Inferior parietal cortex (tissue), 1 donor: ENCODE data around the gene PLA2G7.
"Not testable (repeated sequence)": the region's sequence is repeated elsewhere in the genome, so short reads cannot be mapped to it uniquely, and the experiment has no call there.

ENCODE experiments used
- DNase-seq: peaks from one replicate; pipeline ENCODE4 v3.0.0-alpha.2; 2016; ENCODE audit errors: extremely low spot score

The PLA2G7 gene

DNA sequence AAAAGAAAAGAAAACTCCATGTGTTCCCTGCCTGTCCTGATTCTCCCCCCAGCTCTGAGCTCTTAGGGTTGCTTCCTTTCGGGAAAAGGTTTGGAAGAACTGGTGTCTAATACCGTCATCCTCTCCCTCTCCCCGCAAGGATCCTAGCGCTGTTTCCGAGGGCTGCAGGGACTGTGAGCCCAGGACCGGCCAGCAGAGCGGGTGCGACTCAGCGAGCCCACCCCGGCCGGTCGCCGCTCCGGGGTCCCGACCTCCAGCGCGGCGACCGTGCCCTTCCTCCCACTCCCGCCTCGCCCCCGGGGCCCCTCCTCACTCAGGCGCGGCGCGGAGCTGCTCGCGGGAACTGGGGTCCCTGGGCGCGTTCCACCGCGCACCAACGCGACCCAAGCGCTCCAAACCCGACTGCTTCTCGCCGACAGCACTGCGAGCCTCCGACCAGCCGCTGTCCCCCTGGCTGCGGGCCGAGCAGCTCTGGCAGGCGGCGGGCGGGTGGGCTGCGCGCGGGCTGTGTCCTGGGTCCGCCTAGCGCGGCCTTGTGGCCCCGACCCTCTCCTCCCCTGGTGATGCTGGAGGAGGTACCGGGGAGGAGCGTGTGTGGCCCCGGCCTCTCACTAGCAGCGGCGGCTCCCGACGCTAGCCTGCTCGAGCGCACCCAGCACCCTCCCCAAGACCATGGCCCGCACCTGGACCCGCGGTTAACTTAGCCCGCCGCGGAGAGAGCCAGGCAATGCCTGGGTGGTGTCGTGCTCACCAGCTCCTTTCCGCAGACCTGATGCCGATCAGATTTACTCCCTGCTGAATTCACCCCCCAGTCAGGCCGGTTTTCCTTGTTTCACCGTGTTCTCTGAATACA is at the start of gene PLA2G7:
Gene PLA2G7, minus strand, starts transcription at position 509 of the 853 bp plus-strand sequence. CDS start 12,484 bp downstream, outside the sequence.
- peak; percentile 17 for DNase-seq

DNA sequence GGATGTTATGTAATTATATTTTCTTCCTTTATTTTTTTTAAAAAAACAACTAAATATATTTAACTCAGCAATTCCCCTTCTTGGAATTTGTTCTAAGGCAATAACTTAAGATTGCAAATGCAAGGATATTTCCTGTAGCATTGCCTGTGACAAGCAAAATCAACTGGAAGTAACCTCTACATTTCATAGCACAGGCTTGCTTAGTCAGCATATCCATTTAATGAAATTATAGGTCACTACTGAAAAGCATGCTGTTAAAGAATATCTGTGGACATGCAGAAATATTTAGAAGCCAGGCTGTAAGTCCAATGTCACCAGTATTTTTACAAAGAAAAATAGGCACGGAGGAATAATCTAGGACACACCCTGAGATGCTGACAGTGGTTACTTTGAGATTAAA is 49.4 kb upstream of the PLA2G7 start:
- no peak for DNase-seq

DNA sequence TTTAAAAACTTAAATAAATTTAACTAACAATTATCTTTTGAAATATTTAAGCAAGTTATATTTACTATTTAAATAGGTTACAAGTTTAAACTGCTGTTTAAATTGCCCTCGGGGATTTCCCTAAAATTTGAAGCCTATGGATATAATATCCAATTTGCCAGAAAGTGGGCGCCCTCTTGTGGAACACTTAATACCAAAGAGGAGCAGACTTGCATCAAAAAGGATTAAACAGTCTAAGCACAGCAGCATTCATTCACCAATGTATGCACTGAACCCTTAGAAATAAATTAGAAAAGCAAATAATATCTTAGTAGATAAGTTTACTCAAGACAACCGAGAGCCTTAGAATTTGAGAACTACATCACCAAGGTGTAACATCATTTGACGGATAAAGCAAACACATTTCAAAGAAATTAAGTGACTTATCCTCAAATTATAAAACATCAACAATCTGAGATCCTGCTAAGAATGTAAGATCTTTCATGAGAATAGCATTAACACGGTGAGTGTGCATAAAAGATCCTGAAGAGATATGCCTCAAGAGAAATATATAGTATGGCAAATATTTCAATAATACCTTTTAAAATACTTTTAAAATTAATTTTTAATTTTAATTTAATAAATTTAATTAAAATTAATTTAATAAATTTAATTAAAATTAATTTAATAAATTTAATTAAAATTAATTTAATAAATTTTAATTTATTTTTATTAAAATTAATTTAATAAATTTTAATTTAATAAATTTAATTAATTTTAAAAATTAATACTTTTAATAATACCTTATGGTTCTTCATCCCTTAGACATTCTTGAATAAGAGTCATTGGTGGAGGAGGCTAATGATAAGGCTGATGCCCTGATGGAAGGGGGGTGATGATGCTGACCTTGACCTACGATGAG is 46.6 kb upstream of the PLA2G7 start:
- DNase-seq, result peak; percentile 85

DNA sequence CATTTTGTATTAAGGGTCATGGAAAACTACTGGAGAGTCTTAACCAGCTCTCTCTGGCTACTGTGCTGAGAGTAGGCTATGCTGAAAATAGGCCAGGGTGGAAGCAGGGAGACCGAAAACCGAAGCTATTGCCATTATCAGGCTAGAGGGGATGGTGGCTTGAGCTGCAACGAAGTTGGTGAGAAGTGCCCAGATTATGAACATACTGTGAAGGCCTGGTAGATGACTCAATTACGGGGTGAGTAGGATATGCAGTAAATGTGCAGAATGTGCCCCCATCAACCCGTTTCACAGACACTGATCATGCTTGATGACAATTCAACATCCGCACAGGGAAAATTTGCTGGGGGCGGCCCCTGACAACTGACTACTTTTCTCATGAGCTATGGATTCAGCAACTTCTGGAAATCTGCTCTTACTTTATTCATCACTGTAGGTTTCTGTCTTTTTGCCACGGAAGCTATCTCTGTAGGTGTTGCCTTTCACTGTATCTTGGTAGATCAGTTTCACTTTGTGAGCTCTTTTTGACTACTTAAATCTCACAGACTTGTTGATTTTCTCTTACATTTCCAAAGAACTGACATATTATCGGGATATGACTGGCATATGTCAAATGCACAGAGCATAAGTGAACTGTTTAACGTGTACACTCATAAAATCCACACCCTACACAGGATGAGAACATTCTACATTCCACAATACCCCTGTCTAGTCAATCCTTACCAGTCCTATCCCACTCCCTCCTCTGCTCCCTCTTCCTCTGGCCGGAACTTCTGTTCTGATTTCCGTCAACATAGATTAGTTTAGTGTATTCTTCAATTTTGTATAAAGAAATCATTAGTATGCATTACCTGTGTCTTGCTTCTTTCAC is 42.5 kb upstream of the PLA2G7 start:
- DNase-seq, result no peak

DNA sequence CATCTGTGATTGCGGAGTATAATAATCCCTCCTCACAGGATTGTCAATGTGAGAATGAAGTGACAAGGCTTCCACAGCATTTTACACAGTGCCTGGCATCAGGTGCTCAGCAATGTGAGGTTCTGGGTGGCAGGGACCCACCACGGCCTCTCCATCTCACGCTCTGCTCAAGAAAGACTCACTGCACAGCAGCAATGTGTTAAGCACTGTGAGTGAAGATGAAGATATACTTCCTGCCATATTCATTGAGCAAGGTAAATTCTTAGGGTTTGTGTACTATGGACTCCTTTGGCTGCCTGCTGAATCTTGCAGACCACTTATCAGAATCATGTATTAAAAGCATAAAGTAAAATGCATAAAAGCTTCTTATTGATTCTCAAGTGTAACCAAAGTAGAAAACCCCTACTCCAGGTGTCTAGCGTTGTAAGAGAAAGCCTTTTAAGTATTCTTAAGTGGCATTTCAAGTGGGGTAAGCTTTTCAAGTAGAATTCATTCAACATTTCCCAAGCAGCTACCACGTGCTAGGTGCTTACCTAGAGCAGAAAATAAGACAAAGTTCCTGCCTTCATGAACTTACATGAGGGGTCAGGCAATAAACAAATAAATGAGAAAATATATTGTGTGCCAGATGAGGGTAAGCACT is 41.0 kb upstream of the PLA2G7 start:
- no peak for DNase-seq

DNA sequence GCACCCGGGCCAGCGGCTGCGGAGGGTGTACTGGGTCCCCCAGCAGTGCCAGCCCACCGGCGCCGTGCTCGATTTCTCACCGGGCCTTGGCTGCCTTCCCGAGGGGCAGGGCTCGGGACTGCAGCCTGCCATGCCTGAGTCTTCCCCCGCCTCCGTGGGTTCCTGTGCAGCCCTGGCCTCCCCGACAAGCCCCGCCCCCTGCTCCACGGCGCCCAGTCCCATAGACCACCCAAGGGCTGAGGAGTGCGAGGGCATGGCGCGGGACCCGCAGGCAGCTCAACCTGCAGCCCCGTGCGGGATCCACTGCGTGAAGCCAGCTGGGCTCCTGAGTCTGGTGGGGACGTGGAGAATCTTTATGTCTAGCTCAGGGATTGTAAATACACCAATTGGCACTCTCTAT is 39.6 kb upstream of the PLA2G7 start:
- DNase-seq, result not testable (repeated sequence)

DNA sequence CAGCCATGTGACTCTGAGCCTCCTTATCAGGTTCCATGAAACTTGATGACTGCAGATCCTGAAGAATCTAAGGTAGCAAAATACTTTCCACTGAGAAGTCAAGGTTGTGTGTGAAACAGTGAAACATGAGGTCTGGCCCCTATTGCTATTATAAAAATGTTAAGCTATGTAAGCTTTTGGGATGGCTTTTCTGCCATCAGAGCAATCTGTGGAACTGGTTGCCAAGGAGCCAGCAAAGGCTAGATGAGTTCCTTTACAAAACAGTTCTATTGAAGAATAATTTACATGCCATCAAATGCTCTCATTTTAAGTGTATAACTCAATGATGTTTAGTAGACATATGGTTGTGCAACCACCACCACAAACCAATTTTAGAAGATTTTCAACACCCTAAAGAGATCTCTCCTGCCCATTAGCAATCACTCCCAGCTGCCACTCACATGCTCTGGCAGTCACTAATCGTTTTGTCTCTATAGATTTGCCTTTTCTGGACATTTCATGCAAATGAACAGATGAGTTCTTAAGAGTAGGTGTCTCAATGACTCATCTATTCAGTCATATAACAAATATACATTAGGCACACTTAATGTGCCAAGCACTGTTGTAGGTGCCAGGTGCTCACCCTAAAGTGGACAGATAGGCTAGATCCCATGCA is 38.2 kb upstream of the PLA2G7 start:
- DNase-seq, result no peak

DNA sequence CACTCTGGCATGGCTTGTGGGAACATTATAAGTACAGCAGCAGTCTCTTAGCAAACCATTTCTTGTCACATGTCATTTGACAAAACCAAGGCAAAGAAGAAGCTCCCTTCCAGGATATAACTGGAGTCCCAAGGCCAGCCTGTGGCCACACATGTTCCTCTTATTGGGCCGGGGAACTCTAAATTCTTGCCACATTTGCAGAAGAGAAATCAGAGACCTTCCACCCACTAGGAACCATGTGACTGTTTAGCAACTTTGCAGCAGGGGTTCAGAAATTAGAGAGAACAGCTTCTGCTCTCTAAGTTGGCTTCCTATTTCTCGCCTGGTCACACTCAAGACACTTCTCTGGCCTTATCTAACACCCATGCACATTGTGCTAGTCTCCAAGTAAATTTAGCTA is 37.6 kb upstream of the PLA2G7 start:
- peak; percentile 45 for DNase-seq

DNA sequence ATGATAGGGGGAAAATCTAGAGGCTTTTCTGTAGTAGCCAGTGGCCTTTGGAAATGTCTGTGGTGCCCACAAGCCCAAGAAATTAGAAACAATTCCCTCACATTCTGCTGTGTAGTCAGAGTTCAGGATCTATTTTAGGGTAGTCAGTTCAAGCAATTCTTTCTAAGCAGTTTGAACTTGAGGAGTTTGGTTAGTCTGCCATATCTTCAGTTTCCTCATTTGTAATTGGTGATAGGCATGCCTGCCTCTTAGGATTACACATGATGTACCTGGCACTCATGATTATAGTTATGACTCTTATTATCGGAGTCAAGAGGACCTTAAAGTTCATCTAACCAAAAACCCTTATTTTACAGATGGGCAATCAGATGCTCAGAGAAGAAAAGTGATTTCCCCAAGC is 36.8 kb upstream of the PLA2G7 start:
- DNase-seq, result no peak

DNA sequence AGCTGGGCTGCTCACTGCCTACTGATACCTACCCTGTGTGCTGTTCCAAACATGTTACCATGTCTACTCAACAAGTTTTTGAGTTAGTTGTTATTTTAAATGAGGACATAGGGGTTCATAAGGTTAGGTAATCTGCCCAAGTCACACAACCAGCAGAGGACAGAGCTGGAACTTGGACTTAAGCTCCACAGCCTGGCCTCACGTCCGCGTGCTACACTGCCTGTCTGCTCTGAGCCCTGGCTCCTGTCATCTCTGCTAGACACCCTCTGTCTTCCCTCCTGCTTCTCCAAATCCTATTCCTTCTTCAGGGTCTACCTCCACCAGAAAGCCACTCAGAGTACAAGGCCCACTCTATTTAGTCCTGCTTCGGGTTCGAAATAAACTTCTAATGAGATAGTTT is 29.8 kb upstream of the PLA2G7 start:
- no peak for DNase-seq

DNA sequence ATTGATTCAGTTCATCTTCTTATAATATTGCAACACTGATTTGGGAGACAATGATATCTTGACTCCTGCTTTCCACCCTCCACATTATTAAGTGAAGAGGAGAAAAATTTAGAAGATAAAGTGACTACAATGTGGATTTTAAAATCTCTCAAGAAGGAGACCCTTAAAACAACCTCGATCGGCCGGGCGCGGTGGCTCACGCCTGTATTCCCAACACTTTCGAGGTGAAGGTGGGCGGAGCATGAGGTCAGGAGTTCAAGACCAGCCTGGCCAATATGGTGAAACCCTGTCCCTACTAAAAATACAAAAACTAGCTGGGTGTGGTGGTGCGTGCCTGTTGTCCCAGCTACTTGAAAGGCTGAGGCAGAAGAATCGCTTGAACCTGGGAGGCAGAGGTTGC is 29.1 kb upstream of the PLA2G7 start:
- DNase-seq, result not testable (repeated sequence)

DNA sequence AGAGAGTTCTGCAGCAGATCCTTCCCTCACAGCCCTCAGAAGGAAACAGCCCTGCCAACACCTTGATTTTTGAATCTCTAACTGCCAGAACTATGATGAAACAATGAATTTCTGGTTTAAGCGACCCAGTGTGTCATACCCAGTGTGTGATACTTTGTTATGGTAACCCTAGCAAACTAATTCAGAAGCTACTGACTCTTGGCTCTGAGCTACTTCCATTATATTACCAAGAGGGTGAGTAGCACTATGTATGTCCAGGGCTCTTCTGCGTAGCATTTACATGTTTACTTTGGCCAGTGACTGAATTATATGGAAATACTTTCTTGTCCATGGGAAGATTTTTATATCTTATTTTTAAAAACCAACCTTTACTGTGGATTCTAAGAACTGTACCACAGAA is 28.3 kb upstream of the PLA2G7 start:
- no peak for DNase-seq

DNA sequence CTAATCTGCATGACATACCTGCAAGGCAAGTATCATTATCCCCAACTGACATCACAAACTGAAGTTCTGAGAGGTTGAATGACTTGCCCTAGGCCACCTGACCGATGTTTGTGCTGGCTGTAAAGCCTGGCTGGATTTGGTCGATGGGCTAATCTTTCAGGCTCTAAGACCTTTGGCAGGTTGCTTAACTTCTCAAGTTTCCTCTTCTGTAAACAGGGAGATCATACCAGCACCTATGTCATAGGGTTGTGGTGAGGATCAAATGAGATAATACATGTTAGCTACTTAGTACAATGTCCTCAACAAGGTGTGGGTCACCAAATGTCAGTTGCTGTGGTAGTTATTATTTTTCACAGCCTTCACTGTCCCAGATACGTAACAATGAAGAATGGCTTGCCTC is 25.8 kb upstream of the PLA2G7 start:
- no peak for DNase-seq

DNA sequence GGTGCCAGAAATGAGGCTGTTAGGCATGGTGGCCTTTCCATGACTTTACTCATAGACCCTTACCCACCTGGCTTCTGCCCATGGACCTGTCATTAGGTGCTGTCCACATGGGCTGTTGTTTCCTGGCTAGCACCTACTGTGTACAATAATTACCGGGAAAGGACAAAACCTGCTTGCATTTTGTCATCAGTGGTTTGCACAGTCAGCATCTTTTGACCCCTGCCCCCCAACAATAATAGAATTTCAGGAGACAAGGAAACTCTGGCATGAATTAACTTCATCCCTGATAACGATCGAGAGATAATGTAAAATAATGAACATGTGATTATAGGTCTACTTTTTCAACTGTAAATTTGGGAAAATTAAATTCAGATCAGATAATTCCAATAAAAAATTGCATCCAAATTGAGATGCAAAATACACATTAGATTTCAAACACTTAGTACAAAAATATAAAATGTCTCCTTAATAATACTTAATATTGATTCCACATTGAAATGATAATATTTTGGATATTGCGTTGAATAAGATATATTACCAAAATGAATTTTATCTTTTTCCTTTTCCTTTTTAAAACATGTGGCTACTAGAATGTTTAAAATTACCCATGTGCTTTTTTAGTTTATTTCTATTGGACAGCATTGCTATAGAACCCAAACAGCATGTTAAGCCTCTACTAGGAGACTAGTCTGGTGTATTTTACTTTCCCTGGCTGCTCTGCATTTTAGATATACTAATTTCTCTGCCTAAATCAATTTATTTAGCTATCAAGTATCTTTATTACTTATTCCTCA is 24.0 kb upstream of the PLA2G7 start:
- no peak for DNase-seq

DNA sequence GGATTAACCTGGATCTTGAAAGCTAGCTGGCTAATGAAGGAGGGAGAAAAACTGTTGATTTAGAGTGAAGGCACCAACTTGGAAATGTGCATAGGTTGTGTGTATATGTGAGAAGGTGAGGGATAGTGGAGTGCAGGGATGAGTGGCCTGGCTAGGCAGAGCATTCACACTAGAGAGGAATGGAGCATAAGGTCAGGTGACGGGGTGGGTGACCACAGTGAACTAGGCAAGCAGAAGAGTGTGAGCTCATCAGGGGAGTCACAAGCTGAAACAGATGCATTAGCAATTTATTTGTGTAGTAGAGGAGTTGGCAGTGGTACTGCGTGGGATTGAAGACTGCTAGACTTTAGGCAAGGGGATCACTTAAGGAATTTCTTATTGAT is 22.0 kb upstream of the PLA2G7 start:
- no peak for DNase-seq

DNA sequence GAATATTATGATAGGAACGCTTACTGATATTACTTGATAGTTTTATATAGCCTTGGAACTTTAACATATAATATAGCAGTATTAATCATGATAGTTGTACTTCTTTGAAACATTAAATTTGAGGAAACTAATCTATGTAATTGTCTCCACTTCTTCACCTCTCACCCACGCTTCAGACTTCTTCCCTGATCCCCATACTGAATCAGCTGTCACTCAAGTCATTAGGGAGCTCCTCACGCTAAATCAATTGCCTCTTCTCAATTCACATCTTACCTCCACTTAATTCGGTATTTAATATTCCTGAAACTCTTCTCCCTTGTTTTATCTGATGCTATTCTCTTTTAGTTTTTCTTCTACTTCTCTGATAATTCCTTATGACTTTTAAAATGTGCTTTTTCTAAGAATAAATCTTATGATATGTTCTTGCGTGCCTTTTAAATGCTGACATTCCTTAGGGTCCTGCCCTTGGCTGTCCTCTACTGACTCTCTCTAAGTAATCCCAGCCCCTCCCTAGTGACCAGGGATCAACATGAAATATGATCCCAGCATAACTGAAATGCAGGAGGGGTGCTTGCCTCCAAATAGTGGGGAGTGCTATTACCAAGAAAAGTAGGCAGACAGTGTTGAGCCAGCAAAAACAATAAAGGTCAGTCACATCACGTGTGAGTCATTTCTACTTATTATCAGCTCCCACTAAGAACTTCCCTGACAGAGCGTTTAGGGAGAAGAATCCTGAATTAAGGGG is 21.5 kb upstream of the PLA2G7 start:
- no peak for DNase-seq

DNA sequence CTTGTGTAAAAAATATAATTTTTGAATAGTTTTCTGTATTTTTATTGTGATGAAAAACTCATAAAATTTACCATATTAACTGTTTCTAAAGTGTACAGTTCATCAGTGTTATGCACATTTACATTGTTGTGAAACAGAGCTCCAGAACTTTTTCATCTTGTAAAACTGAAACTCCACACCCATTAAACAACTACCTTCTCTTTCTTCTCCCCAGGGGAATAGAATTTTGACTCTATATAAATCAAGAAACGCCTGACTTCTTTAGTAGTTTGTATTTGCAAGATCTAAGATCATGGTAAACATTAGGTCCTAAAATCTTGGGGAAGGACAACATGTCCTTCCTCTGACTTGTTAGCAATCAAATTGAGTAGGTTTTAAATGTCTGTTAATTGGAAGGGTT is 20.7 kb upstream of the PLA2G7 start:
- no peak for DNase-seq

DNA sequence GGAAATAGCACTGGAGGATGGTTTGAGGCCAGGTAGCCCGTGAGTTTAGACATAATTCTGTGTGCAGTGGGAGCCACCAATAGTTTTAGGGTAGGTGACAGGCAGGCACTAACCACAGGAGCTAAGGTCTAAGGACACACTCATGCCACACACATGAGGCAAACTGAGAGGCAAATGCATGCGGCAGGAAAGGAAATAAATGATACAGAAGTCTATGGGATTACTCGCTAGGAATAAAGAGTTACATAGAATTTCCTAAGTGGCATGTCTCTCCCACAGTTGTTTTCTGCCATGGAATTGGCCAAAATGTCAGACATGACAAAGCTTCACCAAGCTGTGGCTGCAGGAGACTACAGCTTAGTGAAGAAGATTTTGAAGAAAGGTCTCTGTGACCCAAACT is 16.5 kb upstream of the PLA2G7 start:
- DNase-seq, result no peak

DNA sequence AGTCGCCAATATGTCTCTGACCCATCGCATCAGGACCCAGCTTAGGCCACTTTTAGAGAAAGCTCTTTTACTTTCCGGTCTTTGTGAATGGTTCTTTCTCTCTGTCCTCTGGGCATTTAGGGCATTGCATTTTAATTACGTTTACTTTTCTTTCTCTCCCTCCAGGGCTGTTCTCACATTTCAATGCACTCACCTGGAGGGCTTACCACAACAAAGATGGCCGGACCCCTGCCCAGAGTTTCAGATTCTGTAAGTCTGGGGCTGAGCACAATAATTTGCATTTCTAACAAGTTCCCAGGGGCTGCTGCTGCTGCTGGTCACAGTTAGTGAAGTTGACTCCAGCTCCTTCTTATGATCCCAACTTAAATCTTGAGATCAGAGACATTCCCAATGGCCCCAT is 14.6 kb upstream of the PLA2G7 start:
- DNase-seq, result no peak
